GM12878 (cell line): ENCODE measurements around the gene AQP3. TPM values are rescaled to one million over a fixed set of nuclear protein-coding genes. Genes with fewer than 3 reads are reported as not detected.
A peak's percentile ranks its signal among the peaks of the same experiment; 100 is the strongest.

ENCODE experiments used
- BACH1 ChIP-seq: fragments of 450-650 bp; IDR thresholded peaks from 2 replicates; pipeline ENCODE4 v1.6.1; 2017; ENCODE audit warnings: mild to moderate bottlenecking, borderline replicate concordance
- CHD1 ChIP-seq: IDR thresholded peaks from 2 replicates; pipeline ENCODE4 v1.6.1; 2012; ENCODE audit warnings: low read depth, low read length, improper control_type of control experiment
- CHD4 ChIP-seq: fragments of 200-600 bp; sonication (generic); IDR thresholded peaks from 2 replicates; pipeline ENCODE4 v1.6.1; 2016; ENCODE audit warnings: mild to moderate bottlenecking
- FOS ChIP-seq: IDR thresholded peaks from 3 replicates; pipeline ENCODE4 v1.6.1; 2011; ENCODE audit warnings: borderline replicate concordance; ENCODE audit not compliant: insufficient read length; ENCODE audit errors: extremely low read depth
- GABPA ChIP-seq: IDR thresholded peaks from 2 replicates; pipeline ENCODE4 v1.6.1; 2014; ENCODE audit warnings: antibody characterized with exemption, low read depth, mild to moderate bottlenecking, inconsistent platforms
- IRF3 ChIP-seq: fragments of 450-650 bp; IDR thresholded peaks from 2 replicates; pipeline ENCODE4 v1.6.1; 2014; ENCODE audit warnings: mild to moderate bottlenecking
- MEF2A ChIP-seq: IDR thresholded peaks from 2 replicates; pipeline ENCODE4 v1.6.1; 2011; ENCODE audit warnings: low read depth, mild to moderate bottlenecking, low read length, moderate library complexity; ENCODE audit not compliant: insufficient read depth
- POLR2AphosphoS2 ChIP-seq: IDR thresholded peaks from 2 replicates; pipeline ENCODE4 v1.6.1; 2011; ENCODE audit warnings: low read depth, mild to moderate bottlenecking, low read length, improper control_type of control experiment, moderate library complexity
- PRDM15 ChIP-seq: fragments of 450-650 bp; formaldehyde crosslinking; IDR thresholded peaks from 2 replicates; pipeline ENCODE4 v1.4.0; 2020; ENCODE audit warnings: mild to moderate bottlenecking, moderate library complexity
- SKIL ChIP-seq: fragments of 450-650 bp; IDR thresholded peaks from 2 replicates; pipeline ENCODE4 v1.6.1; 2017; ENCODE audit warnings: mild to moderate bottlenecking, low read depth, inconsistent platforms; ENCODE audit not compliant: poor library complexity, severe bottlenecking
- SPI1 ChIP-seq: IDR thresholded peaks from 2 replicates; pipeline ENCODE4 v1.6.1; 2011; ENCODE audit warnings: low read depth, mild to moderate bottlenecking, low read length, moderate library complexity, borderline replicate concordance; ENCODE audit not compliant: insufficient read depth
- SREBF2 ChIP-seq: IDR thresholded peaks from 2 replicates; pipeline ENCODE4 v1.6.1; 2012; ENCODE audit warnings: mild to moderate bottlenecking, low read length
- ZBTB11 ChIP-seq: fragments of 450-650 bp; formaldehyde crosslinking; IDR thresholded peaks from 2 replicates; pipeline ENCODE4 v1.5.0; 2022; ENCODE audit warnings: mild to moderate bottlenecking, missing genetic modification characterization
- polyA plus RNA-seq, 11 experiments: library from polyadenylated mRNA; depleted of rRNA in 4 of 11; unstranded in 6 of 11; stranded (reverse) in 5 of 11; fragments of >200 nt; fragmentation: Nextera tagmentation in 4 of 11; fragmentation: Illumina TruSeq in 1 of 11; extraction: Ambion mirVana in 4 of 11; extraction: Trizol in 1 of 11; gene quantifications; 1 replicate in 1 of 11; 2 replicates in 10 of 11; pipeline versions ENCODE4 v1.2.1 to v1.2.3, GENCODE V29; 2011 to 2016; ENCODE audit warnings: inconsistent platforms in 2 of 11, missing spikeins in 2 of 11, low read depth in 1 of 11
- total RNA-seq, 4 experiments: library from RNA; depleted of rRNA in 3 of 4; stranded (reverse); fragments of >200 nt in 3 of 4; fragmentation: Illumina TruSeq in 1 of 4; extraction: Trizol in 1 of 4; gene quantifications; 2 replicates each; pipeline versions ENCODE4 v1.2.1 to v1.2.3, GENCODE V29; 2013 to 2021

The AQP3 gene
- total and polyA plus RNA-seq, 10 of the 15 experiments (the other 5 are each of a cell fraction or from before 2014, with no cell fraction given) = 0.60 to 11.8 (median 4.5) TPM

DNA sequence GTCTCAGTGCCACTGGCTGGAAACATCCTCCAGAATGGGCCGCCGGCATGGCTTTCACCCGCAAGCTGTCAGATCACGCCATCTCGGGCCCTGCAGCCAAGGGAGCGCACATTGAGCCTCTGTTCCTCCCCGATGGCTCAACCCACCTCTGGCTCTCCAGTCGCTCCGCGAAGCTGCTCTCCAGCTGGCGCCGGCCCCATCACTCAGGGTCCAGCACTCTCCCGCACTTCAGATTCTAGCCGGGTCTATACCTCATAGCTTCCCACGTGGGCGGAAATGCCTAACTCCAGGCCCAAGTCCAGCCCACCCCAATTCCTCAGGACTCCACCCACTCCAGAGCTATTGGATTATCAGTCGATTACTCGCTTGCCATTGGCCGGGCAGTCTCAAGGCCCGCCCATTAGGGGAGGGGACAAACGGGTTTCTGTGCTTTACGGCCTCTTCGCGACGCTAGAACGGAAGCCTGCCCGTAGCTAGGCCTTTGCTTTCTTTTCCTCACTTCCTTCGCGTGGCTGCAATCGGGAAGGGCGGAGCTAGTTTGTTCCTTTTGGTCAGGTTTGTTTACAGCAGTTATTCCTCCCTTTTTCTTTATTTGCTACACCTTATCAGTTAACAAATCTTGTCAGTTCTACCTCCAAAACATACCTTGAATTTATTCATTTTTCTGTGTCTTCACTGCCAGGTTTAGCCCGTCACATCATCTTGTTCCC, 26.4 kb upstream of the AQP3 start, which contains the start of gene NOL6 (continued):
- TF ChIP-seq IRF3 = peak; percentile 86
- peak; percentile 72; the same call in 1 of the 2 replicates for TF ChIP-seq SPI1
- no peak for TF ChIP-seq MEF2A
- peak; percentile 92 for TF ChIP-seq GABPA
- no peak for TF ChIP-seq ZBTB11 (CRISPR knock-in tag)
- TF ChIP-seq POLR2AphosphoS2 = peak; percentile 86
- TF ChIP-seq CHD1 = 0 out of 2 replicates have a peak, but pooled peaks have one; percentile 65
- no peak for TF ChIP-seq PRDM15
- TF ChIP-seq SKIL = peak; percentile 49
- no peak for TF ChIP-seq CHD4
- no peak for TF ChIP-seq BACH1
- peak; percentile 89 for TF ChIP-seq FOS
- no peak for TF ChIP-seq SREBF2
